DND-41 (cell line): ENCODE measurements around the gene CDK7.

Source experiments
- EZH2 ChIP-seq: IDR thresholded peaks from 3 replicates; pipeline ENCODE4 v1.6.1; 2012; ENCODE audit warnings: borderline replicate concordance, low read depth, mild to moderate bottlenecking, moderate library complexity, low read length, inconsistent platforms; ENCODE audit not compliant: severe bottlenecking
- TF ChIP-seq, protein P1 (sequence below): IDR thresholded peaks from 2 replicates; pipeline ENCODE4 v1.5.1; 2012; ENCODE audit warnings: borderline replicate concordance, low read length, moderate library complexity, mild to moderate bottlenecking; ENCODE audit not compliant: poor library complexity, severe bottlenecking; ENCODE audit errors: extremely low read depth

DNA sequence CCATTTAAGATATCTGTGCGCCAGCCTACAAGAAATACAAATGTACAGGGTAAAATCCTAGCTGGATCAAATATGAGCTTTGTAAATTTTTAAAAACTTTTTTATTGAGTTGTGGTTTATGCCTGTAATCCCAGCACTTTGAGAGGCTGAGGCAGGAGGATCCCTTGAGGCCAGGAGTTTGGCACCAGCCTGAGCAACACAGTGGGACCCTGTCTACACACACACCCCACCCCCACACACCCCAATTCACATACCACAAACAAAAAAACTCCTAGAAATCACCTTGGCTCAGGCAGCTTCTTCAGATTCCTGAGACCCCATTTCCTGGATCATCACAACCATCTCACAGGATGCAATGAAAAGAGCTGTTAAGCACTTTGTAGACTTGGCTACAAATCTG lies 46.4 kb downstream of the CDK7 start:
- TF ChIP-seq, protein P1, sequence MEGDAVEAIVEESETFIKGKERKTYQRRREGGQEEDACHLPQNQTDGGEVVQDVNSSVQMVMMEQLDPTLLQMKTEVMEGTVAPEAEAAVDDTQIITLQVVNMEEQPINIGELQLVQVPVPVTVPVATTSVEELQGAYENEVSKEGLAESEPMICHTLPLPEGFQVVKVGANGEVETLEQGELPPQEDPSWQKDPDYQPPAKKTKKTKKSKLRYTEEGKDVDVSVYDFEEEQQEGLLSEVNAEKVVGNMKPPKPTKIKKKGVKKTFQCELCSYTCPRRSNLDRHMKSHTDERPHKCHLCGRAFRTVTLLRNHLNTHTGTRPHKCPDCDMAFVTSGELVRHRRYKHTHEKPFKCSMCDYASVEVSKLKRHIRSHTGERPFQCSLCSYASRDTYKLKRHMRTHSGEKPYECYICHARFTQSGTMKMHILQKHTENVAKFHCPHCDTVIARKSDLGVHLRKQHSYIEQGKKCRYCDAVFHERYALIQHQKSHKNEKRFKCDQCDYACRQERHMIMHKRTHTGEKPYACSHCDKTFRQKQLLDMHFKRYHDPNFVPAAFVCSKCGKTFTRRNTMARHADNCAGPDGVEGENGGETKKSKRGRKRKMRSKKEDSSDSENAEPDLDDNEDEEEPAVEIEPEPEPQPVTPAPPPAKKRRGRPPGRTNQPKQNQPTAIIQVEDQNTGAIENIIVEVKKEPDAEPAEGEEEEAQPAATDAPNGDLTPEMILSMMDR = no peak
- no peak for TF ChIP-seq EZH2
